Esophagus squamous epithelium (tissue), 4 donors: ENCODE measurements around the gene ZNF507.

ENCODE experiments used
- CTCF ChIP-seq, 6 experiments: fragments of 450-650 bp in 4 of 6; fragments of 200-600 bp in 2 of 6; sonication (generic) in 2 of 6; IDR thresholded peaks; one replicate each; pipeline ENCODE4 v1.5.1; 2016 to 2019; ENCODE audit warnings: antibody characterized with exemption in 6 of 6, mild to moderate bottlenecking in 4 of 6, moderate library complexity in 4 of 6
- POLR2A ChIP-seq, 4 donors: fragments of 450-650 bp; IDR thresholded peaks; one replicate each; pipeline ENCODE4 v1.6.1; 2017; ENCODE audit warnings: antibody characterized with exemption in 4 of 4, mild to moderate bottlenecking in 4 of 4, moderate library complexity in 3 of 4

- TF ChIP-seq CTCF (IDR thresholded peaks at IDR 0.05) (no peak), POLR2A (IDR thresholded peaks at IDR 0.05) (no peak)
These were observed 42.6 kb upstream of the ZNF507 start for GRCh38 chr19:32302778-32303177.
